ENCODE data around the gene XCL2.

GRCh38 chr1:168560370-168560769 lies 16.6 kb upstream of the XCL2 start:
- TF ChIP-seq EP300 (conservative IDR thresholded peaks at IDR 0.05; ENCODE audit: poor library complexity, severe bottlenecking) (no peak), TAF1 (IDR thresholded peaks at IDR 0.05; ENCODE audit: low read depth) (no peak), EZH2 (IDR thresholded peaks at IDR 0.05; ENCODE audit: borderline replicate concordance, insufficient read depth, low read length, poor library complexity, severe bottlenecking) (no peak), POLR2AphosphoS5 (IDR thresholded peaks at IDR 0.05) (no peak)
- TF ChIP-seq, protein P1, sequence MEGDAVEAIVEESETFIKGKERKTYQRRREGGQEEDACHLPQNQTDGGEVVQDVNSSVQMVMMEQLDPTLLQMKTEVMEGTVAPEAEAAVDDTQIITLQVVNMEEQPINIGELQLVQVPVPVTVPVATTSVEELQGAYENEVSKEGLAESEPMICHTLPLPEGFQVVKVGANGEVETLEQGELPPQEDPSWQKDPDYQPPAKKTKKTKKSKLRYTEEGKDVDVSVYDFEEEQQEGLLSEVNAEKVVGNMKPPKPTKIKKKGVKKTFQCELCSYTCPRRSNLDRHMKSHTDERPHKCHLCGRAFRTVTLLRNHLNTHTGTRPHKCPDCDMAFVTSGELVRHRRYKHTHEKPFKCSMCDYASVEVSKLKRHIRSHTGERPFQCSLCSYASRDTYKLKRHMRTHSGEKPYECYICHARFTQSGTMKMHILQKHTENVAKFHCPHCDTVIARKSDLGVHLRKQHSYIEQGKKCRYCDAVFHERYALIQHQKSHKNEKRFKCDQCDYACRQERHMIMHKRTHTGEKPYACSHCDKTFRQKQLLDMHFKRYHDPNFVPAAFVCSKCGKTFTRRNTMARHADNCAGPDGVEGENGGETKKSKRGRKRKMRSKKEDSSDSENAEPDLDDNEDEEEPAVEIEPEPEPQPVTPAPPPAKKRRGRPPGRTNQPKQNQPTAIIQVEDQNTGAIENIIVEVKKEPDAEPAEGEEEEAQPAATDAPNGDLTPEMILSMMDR (IDR thresholded peaks at IDR 0.05; ENCODE audit: poor library complexity, severe bottlenecking): no peak
- TF ChIP-seq, protein P2, sequence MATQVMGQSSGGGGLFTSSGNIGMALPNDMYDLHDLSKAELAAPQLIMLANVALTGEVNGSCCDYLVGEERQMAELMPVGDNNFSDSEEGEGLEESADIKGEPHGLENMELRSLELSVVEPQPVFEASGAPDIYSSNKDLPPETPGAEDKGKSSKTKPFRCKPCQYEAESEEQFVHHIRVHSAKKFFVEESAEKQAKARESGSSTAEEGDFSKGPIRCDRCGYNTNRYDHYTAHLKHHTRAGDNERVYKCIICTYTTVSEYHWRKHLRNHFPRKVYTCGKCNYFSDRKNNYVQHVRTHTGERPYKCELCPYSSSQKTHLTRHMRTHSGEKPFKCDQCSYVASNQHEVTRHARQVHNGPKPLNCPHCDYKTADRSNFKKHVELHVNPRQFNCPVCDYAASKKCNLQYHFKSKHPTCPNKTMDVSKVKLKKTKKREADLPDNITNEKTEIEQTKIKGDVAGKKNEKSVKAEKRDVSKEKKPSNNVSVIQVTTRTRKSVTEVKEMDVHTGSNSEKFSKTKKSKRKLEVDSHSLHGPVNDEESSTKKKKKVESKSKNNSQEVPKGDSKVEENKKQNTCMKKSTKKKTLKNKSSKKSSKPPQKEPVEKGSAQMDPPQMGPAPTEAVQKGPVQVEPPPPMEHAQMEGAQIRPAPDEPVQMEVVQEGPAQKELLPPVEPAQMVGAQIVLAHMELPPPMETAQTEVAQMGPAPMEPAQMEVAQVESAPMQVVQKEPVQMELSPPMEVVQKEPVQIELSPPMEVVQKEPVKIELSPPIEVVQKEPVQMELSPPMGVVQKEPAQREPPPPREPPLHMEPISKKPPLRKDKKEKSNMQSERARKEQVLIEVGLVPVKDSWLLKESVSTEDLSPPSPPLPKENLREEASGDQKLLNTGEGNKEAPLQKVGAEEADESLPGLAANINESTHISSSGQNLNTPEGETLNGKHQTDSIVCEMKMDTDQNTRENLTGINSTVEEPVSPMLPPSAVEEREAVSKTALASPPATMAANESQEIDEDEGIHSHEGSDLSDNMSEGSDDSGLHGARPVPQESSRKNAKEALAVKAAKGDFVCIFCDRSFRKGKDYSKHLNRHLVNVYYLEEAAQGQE (IDR thresholded peaks at IDR 0.05; ENCODE audit: borderline replicate concordance): no peak

Data from neural cell (in vitro differentiated cells).